SK-N-SH treated with all-trans-retinoic acid at 6 μM for 48 hours (cell line): ENCODE data around the gene HSF4.

Experiments
- ATAC-seq: fragments of 200-7000 bp; cut with Tn5 transposase; 3 replicates; pipeline ENCODE4 v1.9.1; 2020; ENCODE audit warnings: mild to moderate bottlenecking, moderate library complexity
- ARNTL ChIP-seq: fragments of 450-650 bp; formaldehyde crosslinking; IDR thresholded peaks from 2 replicates; pipeline ENCODE4 v1.5.0; 2020; ENCODE audit warnings: low read depth, mild to moderate bottlenecking, moderate library complexity, borderline replicate concordance
- BACH2 ChIP-seq: fragments of 250-450 bp; sonication (Bioruptor Pico); IDR thresholded peaks from 2 replicates; pipeline ENCODE4 v1.9.0; 2021; ENCODE audit warnings: mild to moderate bottlenecking, borderline replicate concordance
- CSDC2 ChIP-seq: fragments of 250-450 bp; sonication (Bioruptor Pico); IDR thresholded peaks from 2 replicates; pipeline ENCODE4 v1.5.0; 2020; ENCODE audit warnings: mild to moderate bottlenecking, moderate library complexity
- ESRRG ChIP-seq: fragments of 250-450 bp; sonication (Bioruptor Pico); IDR thresholded peaks from 2 replicates; pipeline ENCODE4 v1.6.1; 2021; ENCODE audit warnings: mild to moderate bottlenecking
- GLIS3 ChIP-seq: fragments of 250-450 bp; sonication (Bioruptor Pico); IDR thresholded peaks from 2 replicates; pipeline ENCODE4 v1.5.0; 2020; ENCODE audit warnings: mild to moderate bottlenecking, moderate library complexity
- ISL1 ChIP-seq: fragments of 250-450 bp; sonication (Bioruptor Pico); IDR thresholded peaks from 2 replicates; pipeline ENCODE4 v2.1.2; 2022; ENCODE audit warnings: mild to moderate bottlenecking, moderate library complexity
- OSR1 ChIP-seq: fragments of 250-450 bp; sonication (Bioruptor Pico); IDR thresholded peaks from 2 replicates; pipeline ENCODE4 v1.8.0; 2022; ENCODE audit warnings: moderate library complexity, mild to moderate bottlenecking, inconsistent platforms
- PPARA ChIP-seq: fragments of 250-450 bp; sonication (Bioruptor Pico); IDR thresholded peaks from 2 replicates; pipeline ENCODE4 v1.5.0; 2020; ENCODE audit warnings: mild to moderate bottlenecking, borderline replicate concordance
- RARB ChIP-seq: fragments of 250-450 bp; sonication (Bioruptor Pico); IDR thresholded peaks from 2 replicates; pipeline ENCODE4 v1.8.0; 2021; ENCODE audit warnings: mild to moderate bottlenecking, moderate library complexity
- SNAI2 ChIP-seq: fragments of 250-450 bp; sonication (Bioruptor Pico); IDR thresholded peaks from 2 replicates; pipeline ENCODE4 v1.5.0; 2020; ENCODE audit warnings: mild to moderate bottlenecking, moderate library complexity
- TCF4 ChIP-seq: fragments of 250-450 bp; sonication (Bioruptor Pico); IDR thresholded peaks from 2 replicates; pipeline ENCODE4 v1.8.0; 2021; ENCODE audit warnings: mild to moderate bottlenecking, moderate library complexity, borderline replicate concordance
- ZC3H10 ChIP-seq: fragments of 250-450 bp; sonication (Bioruptor Pico); IDR thresholded peaks from 2 replicates; pipeline ENCODE4 v1.5.1; 2021; ENCODE audit warnings: mild to moderate bottlenecking, moderate library complexity
- ZFP3 ChIP-seq: fragments of 250-450 bp; sonication (Bioruptor Pico); IDR thresholded peaks from 2 replicates; pipeline ENCODE4 v1.5.0; 2020; ENCODE audit warnings: mild to moderate bottlenecking, moderate library complexity
- ZFP30 ChIP-seq: fragments of 450-650 bp; formaldehyde crosslinking; IDR thresholded peaks from 2 replicates; pipeline ENCODE4 v1.5.0; 2022; ENCODE audit warnings: mild to moderate bottlenecking, moderate library complexity
- ZNF565 ChIP-seq: fragments of 450-650 bp; formaldehyde crosslinking; conservative IDR thresholded peaks from 2 replicates; pipeline ENCODE4 v1.5.0; 2020; ENCODE audit warnings: low read depth, mild to moderate bottlenecking, moderate library complexity
- ZNF70 ChIP-seq: fragments of 450-650 bp; formaldehyde crosslinking; IDR thresholded peaks from 2 replicates; pipeline ENCODE4 v1.5.0; 2020; ENCODE audit warnings: mild to moderate bottlenecking, moderate library complexity
- ZNF8 ChIP-seq: fragments of 450-650 bp; formaldehyde crosslinking; IDR thresholded peaks from 2 replicates; pipeline ENCODE4 v1.5.0; 2020; ENCODE audit warnings: mild to moderate bottlenecking, moderate library complexity
- TF ChIP-seq, protein P1 (sequence below): fragments of 250-450 bp; sonication (Bioruptor Pico); IDR thresholded peaks from 2 replicates; pipeline ENCODE4 v1.5.0; 2020; ENCODE audit warnings: mild to moderate bottlenecking, moderate library complexity
- TF ChIP-seq, protein P2 (sequence below): fragments of 250-450 bp; sonication (Bioruptor Pico); IDR thresholded peaks from 2 replicates; pipeline ENCODE4 v1.8.0; 2020; ENCODE audit warnings: mild to moderate bottlenecking, moderate library complexity, borderline replicate concordance
- TF ChIP-seq, protein P3 (sequence below): fragments of 250-450 bp; sonication (Bioruptor Pico); IDR thresholded peaks from 2 replicates; pipeline ENCODE4 v1.5.1; 2020; ENCODE audit warnings: low read depth, mild to moderate bottlenecking, moderate library complexity
- TF ChIP-seq, protein P4 (sequence below): fragments of 250-450 bp; sonication (Bioruptor Pico); IDR thresholded peaks from 2 replicates; pipeline ENCODE4 v1.8.0; 2021; ENCODE audit warnings: low read depth, mild to moderate bottlenecking, moderate library complexity, borderline replicate concordance

Gene HSF4

DNA sequence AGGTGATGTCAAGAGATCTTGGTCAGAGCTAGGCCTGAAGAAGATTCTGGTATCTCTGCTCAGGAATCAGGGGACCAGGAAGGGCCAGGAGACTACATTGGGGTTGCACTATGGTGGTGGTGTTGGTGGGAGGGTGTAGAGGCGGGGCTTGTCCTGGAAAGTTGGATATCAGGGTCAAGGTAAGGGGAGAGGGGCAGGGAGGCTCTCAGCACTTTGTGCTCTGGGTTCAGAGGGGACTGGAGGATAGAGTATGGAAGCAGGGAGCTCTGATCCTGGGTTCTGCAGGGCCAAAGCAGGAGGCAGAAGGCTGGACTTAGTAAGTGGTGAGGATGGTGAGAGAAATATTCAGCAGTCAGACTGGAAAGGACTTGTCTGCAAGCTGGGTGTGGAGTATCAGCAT is 8.8 kb downstream of the HSF4 start:
- ATAC-seq: peak; percentile 0; the same call in 2 of the 3 replicates
- TF ChIP-seq ZNF70 (CRISPR knock-in tag) (no peak), TCF4 (no peak), ZNF565 (no peak), OSR1 (CRISPR knock-in tag) (no peak), ZC3H10 (no peak), ZFP3 (CRISPR knock-in tag) (no peak), CSDC2 (no peak), ZFP30 (no peak), RARB (CRISPR knock-in tag) (no peak), GLIS3 (CRISPR knock-in tag) (no peak)
- TF ChIP-seq, protein P1, sequence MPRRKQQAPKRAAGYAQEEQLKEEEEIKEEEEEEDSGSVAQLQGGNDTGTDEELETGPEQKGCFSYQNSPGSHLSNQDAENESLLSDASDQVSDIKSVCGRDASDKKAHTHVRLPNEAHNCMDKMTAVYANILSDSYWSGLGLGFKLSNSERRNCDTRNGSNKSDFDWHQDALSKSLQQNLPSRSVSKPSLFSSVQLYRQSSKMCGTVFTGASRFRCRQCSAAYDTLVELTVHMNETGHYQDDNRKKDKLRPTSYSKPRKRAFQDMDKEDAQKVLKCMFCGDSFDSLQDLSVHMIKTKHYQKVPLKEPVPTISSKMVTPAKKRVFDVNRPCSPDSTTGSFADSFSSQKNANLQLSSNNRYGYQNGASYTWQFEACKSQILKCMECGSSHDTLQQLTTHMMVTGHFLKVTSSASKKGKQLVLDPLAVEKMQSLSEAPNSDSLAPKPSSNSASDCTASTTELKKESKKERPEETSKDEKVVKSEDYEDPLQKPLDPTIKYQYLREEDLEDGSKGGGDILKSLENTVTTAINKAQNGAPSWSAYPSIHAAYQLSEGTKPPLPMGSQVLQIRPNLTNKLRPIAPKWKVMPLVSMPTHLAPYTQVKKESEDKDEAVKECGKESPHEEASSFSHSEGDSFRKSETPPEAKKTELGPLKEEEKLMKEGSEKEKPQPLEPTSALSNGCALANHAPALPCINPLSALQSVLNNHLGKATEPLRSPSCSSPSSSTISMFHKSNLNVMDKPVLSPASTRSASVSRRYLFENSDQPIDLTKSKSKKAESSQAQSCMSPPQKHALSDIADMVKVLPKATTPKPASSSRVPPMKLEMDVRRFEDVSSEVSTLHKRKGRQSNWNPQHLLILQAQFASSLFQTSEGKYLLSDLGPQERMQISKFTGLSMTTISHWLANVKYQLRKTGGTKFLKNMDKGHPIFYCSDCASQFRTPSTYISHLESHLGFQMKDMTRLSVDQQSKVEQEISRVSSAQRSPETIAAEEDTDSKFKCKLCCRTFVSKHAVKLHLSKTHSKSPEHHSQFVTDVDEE: no peak

DNA sequence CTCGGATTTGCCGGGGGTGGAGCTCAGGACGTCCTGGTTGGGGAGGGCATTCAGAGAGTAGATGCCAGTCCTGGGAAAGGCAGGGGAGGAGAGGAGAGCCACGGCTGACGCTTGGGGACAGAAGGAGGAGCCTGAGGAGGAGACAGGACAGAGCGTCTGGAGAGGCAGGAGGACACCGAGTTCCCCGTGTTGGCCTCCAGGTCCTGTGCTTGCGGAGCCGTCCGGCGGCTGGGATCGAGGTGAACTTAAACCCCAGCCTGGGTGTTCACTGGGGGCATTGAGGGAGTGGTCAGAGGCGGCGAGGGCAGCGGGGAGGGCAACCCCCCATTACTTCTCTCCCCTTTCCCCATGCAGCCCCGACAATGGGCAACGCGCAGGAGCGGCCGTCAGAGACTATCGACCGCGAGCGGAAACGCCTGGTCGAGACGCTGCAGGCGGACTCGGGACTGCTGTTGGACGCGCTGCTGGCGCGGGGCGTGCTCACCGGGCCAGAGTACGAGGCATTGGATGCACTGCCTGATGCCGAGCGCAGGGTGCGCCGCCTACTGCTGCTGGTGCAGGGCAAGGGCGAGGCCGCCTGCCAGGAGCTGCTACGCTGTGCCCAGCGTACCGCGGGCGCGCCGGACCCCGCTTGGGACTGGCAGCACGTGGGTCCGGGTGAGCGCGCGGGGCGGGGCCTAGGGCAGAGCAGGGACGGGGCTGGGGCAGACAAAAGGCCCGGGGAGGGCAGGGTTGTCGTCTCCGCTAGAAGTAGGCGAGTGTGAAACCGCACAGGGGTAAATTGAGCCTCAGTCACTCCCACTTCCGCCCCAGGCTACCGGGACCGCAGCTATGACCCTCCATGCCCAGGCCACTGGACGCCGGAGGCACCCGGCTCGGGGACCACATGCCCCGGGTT is 9.5 kb downstream of the HSF4 start:
- TF ChIP-seq PPARA (CRISPR knock-in tag) (no peak), ZNF8 (CRISPR knock-in tag) (no peak), SNAI2 (no peak), TCF4 (no peak), ZC3H10 (no peak), CSDC2 (no peak), BACH2 (CRISPR knock-in tag) (no peak), ESRRG (CRISPR knock-in tag) (no peak), ZNF70 (CRISPR knock-in tag) (no peak), ARNTL (no peak), GLIS3 (CRISPR knock-in tag) (no peak), OSR1 (CRISPR knock-in tag) (no peak), RARB (CRISPR knock-in tag) (no peak), ZNF565 (no peak), ISL1 (CRISPR knock-in tag) (no peak)
- TF ChIP-seq, protein P2, sequence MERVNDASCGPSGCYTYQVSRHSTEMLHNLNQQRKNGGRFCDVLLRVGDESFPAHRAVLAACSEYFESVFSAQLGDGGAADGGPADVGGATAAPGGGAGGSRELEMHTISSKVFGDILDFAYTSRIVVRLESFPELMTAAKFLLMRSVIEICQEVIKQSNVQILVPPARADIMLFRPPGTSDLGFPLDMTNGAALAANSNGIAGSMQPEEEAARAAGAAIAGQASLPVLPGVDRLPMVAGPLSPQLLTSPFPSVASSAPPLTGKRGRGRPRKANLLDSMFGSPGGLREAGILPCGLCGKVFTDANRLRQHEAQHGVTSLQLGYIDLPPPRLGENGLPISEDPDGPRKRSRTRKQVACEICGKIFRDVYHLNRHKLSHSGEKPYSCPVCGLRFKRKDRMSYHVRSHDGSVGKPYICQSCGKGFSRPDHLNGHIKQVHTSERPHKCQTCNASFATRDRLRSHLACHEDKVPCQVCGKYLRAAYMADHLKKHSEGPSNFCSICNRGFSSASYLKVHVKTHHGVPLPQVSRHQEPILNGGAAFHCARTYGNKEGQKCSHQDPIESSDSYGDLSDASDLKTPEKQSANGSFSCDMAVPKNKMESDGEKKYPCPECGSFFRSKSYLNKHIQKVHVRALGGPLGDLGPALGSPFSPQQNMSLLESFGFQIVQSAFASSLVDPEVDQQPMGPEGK (CRISPR knock-in tag): no peak
- TF ChIP-seq, protein P3, sequence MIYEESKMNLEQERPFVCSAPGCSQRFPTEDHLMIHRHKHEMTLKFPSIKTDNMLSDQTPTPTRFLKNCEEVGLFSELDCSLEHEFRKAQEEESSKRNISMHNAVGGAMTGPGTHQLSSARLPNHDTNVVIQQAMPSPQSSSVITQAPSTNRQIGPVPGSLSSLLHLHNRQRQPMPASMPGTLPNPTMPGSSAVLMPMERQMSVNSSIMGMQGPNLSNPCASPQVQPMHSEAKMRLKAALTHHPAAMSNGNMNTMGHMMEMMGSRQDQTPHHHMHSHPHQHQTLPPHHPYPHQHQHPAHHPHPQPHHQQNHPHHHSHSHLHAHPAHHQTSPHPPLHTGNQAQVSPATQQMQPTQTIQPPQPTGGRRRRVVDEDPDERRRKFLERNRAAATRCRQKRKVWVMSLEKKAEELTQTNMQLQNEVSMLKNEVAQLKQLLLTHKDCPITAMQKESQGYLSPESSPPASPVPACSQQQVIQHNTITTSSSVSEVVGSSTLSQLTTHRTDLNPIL (CRISPR knock-in tag): no peak
- TF ChIP-seq, protein P4, sequence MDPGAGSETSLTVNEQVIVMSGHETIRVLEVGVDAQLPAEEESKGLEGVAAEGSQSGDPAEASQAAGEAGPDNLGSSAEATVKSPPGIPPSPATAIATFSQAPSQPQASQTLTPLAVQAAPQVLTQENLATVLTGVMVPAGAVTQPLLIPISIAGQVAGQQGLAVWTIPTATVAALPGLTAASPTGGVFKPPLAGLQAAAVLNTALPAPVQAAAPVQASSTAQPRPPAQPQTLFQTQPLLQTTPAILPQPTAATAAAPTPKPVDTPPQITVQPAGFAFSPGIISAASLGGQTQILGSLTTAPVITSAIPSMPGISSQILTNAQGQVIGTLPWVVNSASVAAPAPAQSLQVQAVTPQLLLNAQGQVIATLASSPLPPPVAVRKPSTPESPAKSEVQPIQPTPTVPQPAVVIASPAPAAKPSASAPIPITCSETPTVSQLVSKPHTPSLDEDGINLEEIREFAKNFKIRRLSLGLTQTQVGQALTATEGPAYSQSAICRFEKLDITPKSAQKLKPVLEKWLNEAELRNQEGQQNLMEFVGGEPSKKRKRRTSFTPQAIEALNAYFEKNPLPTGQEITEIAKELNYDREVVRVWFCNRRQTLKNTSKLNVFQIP (CRISPR knock-in tag): no peak
- TF ChIP-seq, protein P1: no peak
- peak; percentile 86 for ATAC-seq
